ENCODE data around the gene SPATA2.

SPATA2 gene

DNA sequence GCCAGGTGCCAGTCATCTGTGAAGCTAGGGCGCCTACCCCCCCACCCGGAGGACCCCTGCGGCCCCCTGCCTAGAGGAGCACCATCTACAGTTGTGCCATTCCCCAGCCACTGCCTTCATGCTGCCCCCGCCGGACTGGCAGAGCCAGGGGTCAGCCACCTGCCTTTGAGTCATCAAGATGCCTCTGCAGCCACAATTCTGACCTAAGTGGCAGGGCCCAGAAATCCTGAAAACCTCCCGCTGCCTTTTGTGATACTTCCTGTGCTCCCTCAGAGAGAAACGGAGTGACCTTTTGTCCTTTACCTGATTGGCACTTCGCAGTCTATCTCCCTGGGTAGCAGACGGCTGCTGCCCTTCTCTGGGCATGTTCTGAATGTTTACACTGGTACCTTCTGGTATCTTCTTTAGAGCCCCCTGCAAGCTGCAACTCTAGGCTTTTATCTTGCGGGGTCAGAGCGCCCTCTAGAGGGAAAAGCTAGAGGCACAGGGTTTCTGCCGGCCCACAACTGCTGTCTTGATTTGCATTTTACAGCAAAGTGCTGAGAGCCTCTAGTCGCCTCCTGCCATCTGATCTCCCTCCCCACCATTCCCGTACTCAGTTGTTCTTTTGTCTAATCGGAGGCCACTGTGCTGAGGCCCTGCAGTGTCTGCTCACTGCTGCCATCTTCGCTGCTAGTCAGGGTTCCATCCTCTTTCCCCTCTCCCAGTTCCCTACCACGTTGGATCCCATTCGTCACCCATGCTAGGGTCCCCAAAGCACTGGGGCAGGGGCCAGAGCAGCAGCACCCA is 26.9 kb downstream of the SPATA2 start:
- no peaks in the 10 kb centered on the region for H3K9me3 Mint-ChIP-seq
- no peak overlapping the region for H3K4me3 Mint-ChIP-seq
- peaks cover 73% of the 10 kb centered on the region for H3K36me3 Mint-ChIP-seq (ENCODE audit: low read depth)
- DNase-seq, result peak; percentile 73
- H3K27me3 Mint-ChIP-seq, result no peaks in the 10 kb centered on the region
- H3K4me1 Mint-ChIP-seq (ENCODE audit: low read depth), result peaks cover 30% of the 10 kb centered on the region
- H3K27ac Mint-ChIP-seq, result peak overlapping the region; percentile 66

DNA sequence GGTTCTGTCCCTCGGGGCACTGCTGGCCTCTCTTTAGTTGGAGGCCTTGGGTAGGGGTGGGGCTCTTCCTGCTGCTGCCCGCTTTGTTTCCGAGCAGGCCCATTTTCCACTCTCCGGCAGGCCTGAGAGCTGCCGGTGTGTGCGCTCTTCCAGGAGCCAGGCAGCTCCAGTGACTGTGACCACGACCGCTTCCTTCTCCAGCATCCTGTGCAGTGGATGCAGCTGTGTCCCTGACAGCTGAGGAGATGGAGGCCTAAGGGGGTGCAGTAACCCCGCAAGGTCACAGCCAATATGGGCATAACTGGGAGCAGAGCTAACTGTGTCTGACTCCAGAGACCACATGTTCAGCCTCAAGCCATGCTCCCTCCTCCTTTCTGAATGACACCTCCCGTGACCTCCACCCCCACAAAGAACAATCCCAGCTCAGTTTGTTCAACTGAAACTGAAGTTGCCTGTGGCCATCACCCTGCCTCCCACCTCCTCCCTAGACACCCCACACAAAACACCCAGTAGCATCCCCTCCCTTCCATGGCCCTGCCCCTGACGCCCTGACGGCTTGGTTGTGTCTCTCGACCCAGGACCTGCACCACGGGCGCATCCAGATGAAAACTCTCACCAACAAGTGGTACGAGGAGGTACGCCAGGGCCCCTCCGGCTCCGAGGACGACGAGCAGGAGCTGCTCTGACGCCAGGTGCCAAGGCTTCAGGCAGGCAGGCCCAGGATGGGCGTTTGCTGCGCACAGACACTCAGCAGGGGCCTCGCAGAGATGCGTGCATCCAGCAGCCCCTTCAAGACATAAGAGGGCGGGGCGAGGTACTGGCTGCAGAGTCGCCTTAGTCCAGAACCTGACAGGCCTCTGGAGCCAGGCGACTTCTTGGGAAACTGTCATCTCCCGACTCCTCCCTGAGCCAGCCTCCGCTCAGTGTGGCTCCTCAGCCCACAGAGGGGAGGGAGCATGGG is 27.8 kb downstream of the SPATA2 start:
- H3K9me3 Mint-ChIP-seq, result no peaks in the 10 kb centered on the region
- H3K36me3 Mint-ChIP-seq (ENCODE audit: low read depth), result peaks cover 79% of the 10 kb centered on the region
- peaks cover 22% of the 10 kb centered on the region for H3K4me1 Mint-ChIP-seq (ENCODE audit: low read depth)
- no peak for DNase-seq
- H3K4me3 Mint-ChIP-seq, result no peak overlapping the region
- no peaks in the 10 kb centered on the region for H3K27me3 Mint-ChIP-seq
- H3K27ac Mint-ChIP-seq, result peak overlapping the region; percentile 66

DNA sequence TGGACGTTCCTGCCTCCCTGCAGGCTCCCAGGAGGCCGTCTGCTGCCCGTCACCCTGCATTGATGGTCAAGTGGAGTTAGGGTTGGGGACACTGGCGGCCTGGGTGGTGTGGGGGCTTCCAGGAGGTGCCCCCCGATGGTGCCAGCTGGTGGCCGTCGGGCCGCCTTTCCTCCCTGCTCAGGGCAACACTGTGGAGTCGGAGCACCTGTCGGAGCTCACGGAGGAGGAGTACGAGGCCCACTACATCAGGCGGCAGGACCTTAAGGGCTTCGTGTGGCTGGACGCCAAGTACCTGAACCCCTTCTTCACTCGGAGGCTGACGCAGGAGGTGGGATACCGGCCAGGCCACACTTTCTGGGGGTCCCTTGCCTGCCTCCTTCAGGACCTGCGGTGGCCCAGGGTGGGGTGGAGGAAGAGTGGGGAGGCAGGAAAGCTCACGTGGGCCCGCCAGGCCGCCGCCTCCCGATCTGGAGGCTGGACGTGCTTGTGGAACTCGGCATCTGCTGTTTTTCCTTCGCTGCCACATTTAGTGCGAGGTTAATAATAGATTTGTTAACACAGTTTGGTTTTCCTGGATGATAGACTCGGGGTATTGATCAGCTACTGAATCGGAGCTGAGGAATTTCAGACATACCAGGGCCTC is 28.6 kb downstream of the SPATA2 start:
- Mint-ChIP-seq H3K27ac (no peak overlapping the region), H3K36me3 (ENCODE audit: low read depth) (peaks cover 85% of the 10 kb centered on the region)

DNA sequence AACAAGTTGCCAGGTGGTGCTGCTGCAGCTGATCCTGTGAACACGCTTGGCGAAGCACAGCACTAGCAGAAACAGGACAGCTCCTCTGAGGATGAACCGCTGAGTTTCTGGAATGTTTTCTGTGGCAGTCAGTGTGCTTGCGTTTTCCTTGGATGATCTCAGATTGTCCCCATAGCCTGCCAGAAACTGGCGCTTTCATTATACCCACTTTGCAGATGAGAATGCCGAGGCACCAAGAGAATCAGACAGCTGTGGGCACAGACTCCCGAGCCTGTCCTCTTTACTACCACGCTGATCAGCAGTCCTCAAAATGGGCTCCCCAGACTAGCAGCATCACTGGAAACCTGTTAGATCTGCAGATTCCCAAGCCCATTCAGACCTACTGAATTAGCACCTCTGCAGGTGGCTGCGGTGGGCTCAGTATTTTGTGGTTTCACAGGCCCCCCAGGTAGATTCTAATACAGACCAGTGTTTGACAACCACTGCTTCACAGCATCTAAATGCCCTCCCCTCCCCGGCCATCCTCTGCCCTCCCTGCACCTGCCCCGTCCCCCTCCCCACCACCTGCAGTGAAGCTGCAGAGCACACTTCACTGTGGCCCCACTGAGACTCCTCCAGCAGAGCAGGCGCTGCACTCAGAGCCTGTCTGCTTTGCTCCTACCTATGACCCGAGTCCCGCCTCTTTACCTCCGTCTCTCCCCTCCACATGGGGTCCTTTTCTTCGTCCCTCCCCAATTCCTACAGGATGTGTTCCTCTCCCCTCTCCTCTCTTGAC is 29.6 kb downstream of the SPATA2 start:
- Mint-ChIP-seq H3K36me3 (ENCODE audit: low read depth) (peaks cover 89% of the 10 kb centered on the region), H3K4me3 (no peak overlapping the region), H3K27me3 (no peaks in the 10 kb centered on the region), H3K4me1 (ENCODE audit: low read depth) (peaks cover 10% of the 10 kb centered on the region), H3K9me3 (no peaks in the 10 kb centered on the region), H3K27ac (no peak overlapping the region)
- DNase-seq, result no peak

More for the DNA sequence above, 28.6 kb downstream of the SPATA2 start:
- Mint-ChIP-seq H3K4me3 (no peak overlapping the region), H3K4me1 (ENCODE audit: low read depth) (peaks cover 13% of the 10 kb centered on the region), H3K27me3 (no peaks in the 10 kb centered on the region), H3K9me3 (no peaks in the 10 kb centered on the region)
- DNase-seq, result no peak

DNA sequence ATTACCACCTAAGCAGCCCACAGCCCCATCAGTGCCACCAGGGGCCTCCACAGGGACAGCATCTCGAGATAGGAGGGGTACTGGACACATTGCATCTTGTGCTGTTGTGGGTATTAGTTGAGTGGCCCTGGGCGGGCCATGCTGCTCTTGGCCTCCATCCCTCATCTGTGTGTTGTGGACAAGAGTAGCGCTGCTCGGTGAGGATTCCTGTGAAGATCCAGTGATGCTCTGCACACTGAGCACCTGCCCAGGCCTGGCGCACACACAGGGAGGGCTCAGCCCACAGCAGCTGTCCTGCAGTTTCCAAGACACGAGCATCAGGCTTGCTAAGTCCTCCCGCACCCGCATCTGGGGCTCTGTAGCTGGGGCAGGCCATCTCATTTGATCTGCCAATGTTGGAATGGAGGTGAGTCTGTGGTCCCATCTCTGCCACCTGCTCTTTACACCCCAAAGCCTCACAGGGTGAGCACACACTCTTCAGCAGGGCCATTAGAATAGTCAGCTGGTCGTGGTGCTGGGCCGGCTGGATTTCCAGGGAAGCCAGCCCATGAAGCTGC is 32.0 kb downstream of the SPATA2 start:
- H3K4me1 Mint-ChIP-seq (ENCODE audit: low read depth), result peaks cover 7% of the 10 kb centered on the region
- no peak overlapping the region for H3K4me3 Mint-ChIP-seq
- no peak for DNase-seq
- H3K27ac Mint-ChIP-seq, result peak overlapping the region; percentile 74
- no peaks in the 10 kb centered on the region for H3K9me3 Mint-ChIP-seq
- peaks cover 87% of the 10 kb centered on the region for H3K36me3 Mint-ChIP-seq (ENCODE audit: low read depth)
- H3K27me3 Mint-ChIP-seq, result no peaks in the 10 kb centered on the region

DNA sequence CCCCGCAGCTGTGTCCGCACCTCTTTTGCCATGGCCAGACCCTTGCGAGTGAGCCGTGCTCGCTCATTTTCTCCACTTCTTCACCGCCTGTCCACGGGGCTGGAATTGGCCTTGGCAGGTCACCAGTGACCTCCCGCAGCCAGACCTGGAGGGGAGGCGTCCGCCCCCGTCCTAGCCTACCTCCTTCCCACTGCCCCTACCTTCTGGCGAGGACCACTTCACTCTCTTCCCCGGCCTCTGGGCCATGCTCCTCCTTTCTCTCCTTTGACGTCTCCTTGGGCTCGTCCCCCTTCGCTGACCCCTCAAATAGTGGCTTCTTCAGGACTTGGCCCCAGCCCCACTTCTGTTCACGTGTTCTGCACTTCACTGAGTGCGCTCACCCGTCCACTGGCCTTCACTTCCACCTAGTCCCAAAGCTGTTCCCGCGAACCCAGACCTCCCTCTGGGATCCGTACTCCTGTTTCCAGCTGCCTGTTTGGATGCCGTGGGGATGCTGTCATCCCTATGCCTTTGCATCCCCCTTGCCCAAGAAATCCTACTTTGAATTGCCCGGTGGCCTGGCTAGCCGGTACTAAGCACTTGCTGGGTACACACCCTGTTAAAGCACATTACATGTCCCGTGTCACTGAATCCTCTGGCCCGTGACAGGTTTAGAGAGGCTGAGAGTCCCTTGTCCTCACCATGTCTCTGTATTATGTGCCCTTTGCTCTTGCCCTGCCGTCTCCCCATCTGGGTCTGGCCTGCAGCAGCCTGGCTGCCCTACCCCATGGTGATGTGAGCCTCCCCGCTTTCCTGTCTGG is 33.0 kb downstream of the SPATA2 start:
- Mint-ChIP-seq H3K36me3 (ENCODE audit: low read depth) (peaks cover 87% of the 10 kb centered on the region), H3K27ac (peak overlapping the region; percentile 40), H3K9me3 (no peaks in the 10 kb centered on the region), H3K4me3 (no peak overlapping the region), H3K4me1 (ENCODE audit: low read depth) (peaks cover 2% of the 10 kb centered on the region), H3K27me3 (no peaks in the 10 kb centered on the region)
- DNase-seq, result no peak

DNA sequence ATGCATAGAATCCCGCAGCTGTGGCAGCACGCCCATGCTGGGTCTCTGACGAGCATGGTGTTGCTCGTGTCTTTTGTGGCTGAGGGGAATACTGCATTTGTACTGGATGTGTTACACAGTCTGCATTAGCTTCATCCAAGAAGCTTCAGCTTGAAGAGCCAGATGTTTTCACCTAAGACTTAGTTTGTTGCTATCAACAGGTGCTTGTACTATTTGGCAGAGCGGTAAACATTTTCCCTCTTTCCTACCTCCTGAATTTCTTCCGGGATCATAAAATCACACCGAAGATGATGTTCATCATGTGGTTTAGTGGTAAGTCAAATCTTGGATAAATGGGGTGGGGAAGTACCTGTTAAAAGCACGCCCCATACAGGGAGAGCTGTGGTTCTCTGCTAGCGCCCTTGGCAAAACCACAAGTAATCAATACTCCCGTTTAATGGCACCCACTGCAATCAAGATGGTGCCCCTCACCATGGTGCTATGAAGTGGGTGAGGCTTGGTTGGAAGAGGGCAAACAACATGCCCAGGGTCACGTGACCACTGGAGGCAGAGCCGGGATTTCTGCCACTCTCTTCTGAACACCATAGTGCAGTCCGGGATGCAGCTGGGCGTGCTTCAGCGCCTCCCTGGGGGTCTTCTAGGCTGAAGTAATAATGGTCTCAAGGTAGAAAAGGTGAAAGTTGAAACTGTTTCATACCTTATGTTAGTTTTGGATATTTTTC is 34.4 kb downstream of the SPATA2 start:
- Mint-ChIP-seq H3K27ac (peak overlapping the region; percentile 48), H3K4me3 (no peak overlapping the region), H3K36me3 (ENCODE audit: low read depth) (peaks cover 83% of the 10 kb centered on the region), H3K27me3 (no peaks in the 10 kb centered on the region), H3K9me3 (no peaks in the 10 kb centered on the region), H3K4me1 (ENCODE audit: low read depth) (no peaks in the 10 kb centered on the region)
- no peak for DNase-seq

DNA sequence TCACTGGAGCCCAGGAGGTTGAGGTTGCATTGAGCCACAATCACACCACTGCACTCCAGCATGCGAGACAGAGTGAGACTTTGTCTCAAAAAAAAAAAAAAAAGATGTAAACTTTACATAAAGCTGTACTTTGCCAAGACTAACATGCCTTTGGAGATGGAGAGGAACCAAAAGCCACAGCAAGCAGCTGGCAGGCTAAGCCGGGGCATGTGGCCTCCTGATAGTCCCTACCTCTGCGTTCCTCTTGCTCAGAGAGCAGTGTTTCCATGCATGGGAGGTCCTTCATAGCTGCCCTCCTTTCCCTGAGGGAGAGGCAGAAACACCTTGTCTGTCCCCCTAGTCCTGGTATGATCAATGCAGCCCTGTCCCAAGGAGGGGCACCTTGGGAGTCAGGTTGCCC is 35.2 kb downstream of the SPATA2 start:
- Mint-ChIP-seq H3K9me3 (no peaks in the 10 kb centered on the region), H3K27me3 (no peaks in the 10 kb centered on the region), H3K36me3 (ENCODE audit: low read depth) (peaks cover 82% of the 10 kb centered on the region), H3K27ac (no peak overlapping the region), H3K4me1 (ENCODE audit: low read depth) (no peaks in the 10 kb centered on the region), H3K4me3 (no peak overlapping the region)
- DNase-seq, result no peak

DNA sequence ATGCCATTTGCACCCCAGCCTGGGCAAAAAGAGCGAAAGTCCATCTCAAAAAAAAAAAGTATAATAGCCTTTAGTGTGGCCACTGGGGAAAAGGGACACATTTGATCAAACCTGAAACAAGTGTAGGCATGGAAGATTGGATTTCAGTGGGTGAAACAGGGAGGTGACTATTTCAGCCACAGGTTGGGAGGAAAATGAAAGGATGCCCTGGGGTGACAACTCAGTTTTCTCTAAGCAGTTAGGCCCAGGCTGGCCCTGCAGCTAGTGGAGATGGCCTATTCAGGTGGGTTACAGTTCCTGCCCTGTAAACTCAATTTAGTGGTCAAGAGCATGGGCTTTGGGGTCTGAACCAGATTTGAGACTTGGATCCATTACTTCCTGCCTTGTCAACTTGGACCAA is 36.4 kb downstream of the SPATA2 start:
- Mint-ChIP-seq H3K9me3 (no peaks in the 10 kb centered on the region), H3K27ac (peak overlapping the region; percentile 52), H3K4me1 (ENCODE audit: low read depth) (no peaks in the 10 kb centered on the region), H3K4me3 (no peak overlapping the region), H3K36me3 (ENCODE audit: low read depth) (peaks cover 81% of the 10 kb centered on the region), H3K27me3 (no peaks in the 10 kb centered on the region)
- DNase-seq, result no peak

DNA sequence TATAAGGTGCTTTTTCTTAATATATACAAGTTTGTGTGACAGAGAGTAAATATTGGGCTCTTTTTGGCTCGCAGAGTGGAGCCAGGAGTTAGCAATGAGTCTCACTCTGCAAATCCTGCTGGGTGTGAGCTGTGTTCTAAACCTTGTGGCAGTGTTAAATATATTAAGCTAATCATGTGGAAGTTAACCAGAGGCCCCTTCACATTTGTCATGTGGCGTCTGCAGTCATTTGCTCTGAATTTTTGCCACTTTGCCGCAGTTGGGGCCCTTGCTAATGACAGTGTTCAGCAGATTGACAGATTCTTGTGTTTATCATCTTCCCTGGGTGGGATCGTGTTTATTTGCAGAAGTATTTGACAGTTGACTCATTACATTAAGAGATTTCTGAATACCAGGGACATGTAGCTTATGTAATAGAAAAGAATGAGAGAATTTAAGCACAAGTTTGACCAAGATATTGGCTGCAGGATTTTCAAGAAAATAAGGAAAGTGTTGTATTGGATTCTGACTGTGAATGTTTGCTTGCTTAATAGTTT is 37.9 kb downstream of the SPATA2 start:
- Mint-ChIP-seq H3K9me3 (no peaks in the 10 kb centered on the region), H3K4me3 (no peak overlapping the region), H3K27me3 (no peaks in the 10 kb centered on the region), H3K4me1 (ENCODE audit: low read depth) (no peaks in the 10 kb centered on the region), H3K36me3 (ENCODE audit: low read depth) (peaks cover 76% of the 10 kb centered on the region), H3K27ac (no peak overlapping the region)
- no peak for DNase-seq

DNA sequence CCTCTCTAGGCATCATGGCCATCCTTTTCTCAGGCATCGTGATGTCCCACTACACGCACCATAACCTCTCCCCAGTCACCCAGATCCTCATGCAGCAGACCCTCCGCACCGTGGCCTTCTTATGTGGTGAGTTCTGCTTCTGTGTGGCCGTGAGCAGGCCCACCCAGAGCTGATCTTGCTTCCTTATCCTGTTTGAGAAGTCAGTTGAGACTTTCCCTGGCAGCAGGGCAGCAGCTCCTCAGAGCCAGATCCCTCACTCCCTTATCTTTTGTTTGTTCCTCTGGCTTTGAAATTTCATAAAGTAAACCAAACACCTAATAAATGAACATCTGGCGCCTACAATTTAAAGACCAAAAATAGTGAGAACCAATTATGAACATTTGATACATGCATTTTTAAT is 40.6 kb downstream of the SPATA2 start:
- H3K36me3 Mint-ChIP-seq (ENCODE audit: low read depth), result peaks cover 67% of the 10 kb centered on the region
- no peak overlapping the region for H3K4me3 Mint-ChIP-seq
- H3K9me3 Mint-ChIP-seq, result no peaks in the 10 kb centered on the region
- DNase-seq, result no peak
- no peaks in the 10 kb centered on the region for H3K4me1 Mint-ChIP-seq (ENCODE audit: low read depth)
- no peaks in the 10 kb centered on the region for H3K27me3 Mint-ChIP-seq
- H3K27ac Mint-ChIP-seq, result peak overlapping the region; percentile 23

DNA sequence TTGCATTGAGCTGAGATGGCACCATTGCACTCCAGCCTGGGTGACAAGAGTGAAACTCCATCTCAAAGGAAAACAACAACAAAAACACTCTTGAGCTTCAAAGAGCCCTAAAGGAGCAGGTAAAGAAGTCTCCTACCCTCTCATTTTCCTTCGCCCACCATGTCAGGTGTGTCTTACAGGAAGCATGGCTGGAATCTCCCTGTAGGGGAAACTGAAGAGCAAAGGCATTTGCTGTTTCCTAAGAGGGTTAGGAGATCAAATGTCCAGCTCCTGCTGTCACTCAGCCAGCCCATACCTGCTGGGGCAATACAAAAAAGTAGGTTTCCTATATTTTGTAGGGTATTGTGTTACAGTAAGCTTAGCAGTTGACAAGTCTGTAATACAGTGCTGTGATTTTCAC is 43.3 kb downstream of the SPATA2 start:
- no peaks in the 10 kb centered on the region for H3K27me3 Mint-ChIP-seq
- H3K27ac Mint-ChIP-seq, result no peak overlapping the region
- H3K36me3 Mint-ChIP-seq (ENCODE audit: low read depth), result peaks cover 66% of the 10 kb centered on the region
- H3K9me3 Mint-ChIP-seq, result no peaks in the 10 kb centered on the region
- DNase-seq, result no peak
- H3K4me3 Mint-ChIP-seq, result no peak overlapping the region
- peaks cover 11% of the 10 kb centered on the region for H3K4me1 Mint-ChIP-seq (ENCODE audit: low read depth)
